DMS114 treated with DMSO at 0.1 percent for 48 hours (cell line): Measurements from ENCODE around the gene C1orf53.
"Not testable (repeated sequence)": the region's sequence is repeated elsewhere in the genome, so short reads cannot be mapped to it uniquely, and the experiment has no call there.

Experiments used
- DNase-seq: peaks from one replicate; lab custom pipeline; 2025; ENCODE audit not compliant: unreplicated experiment; lab: John Stamatoyannopoulos, UW

The C1orf53 gene

DNA sequence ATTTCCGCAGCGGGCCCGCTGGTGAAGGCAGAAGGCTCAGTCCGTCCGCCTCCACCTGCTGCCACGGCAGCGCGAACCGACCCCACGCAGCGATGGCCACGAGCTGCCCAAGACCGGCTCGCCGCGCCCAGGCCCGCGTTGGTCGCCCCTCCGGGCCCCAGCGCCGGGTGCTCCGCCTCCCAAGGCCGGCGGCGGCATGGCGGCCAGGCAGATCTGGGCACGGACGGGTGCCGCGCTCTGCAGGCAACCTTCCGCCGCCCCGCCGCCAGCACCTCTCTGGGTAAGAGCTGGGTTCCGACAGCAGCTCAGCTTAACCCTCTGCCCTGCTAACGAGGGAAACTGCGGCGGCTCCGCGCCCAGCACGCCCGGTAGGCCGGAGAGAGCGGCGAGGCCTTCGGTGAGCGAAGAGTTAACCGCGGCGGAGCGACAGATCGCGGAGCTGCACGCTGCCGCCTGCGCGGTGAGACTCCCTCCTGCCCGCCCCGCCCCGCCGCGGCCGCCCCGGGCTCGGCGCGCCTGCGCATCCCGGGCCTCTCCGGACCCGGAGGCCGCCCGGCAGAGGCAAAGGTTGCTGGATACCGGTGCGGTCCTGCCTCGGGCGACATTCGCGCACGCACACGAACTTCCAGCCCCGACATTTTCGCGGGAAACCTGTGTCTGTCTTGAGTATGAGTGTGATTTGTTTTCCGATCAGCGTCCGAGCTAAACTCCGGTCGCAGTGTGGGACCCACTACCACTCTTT is at the start of gene C1orf53:
C1orf53 (plus strand) TSS at position 177 of the 742 bp plus-strand sequence; CDS start at position 197, 20 bp downstream.
- DNase-seq: peak; percentile 68

DNA sequence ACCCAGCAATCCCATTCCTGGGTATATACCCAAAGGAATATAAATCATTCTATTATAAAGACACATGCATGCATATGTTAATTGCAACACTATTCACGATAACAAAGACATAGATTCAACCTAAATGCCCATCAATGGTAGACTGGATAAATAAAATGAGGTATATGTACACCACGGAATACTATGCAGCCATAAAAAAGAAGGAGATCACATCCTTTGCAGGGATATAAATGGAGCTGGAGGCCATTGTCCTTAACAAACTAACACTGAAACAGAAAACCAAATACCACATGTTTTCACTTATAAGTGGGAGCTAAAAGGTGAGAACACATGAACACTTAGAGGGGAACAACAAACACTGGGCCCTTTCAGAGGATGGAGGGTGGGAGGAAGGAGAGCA is 46.7 kb upstream of the C1orf53 start:
- not testable (repeated sequence) for DNase-seq

DNA sequence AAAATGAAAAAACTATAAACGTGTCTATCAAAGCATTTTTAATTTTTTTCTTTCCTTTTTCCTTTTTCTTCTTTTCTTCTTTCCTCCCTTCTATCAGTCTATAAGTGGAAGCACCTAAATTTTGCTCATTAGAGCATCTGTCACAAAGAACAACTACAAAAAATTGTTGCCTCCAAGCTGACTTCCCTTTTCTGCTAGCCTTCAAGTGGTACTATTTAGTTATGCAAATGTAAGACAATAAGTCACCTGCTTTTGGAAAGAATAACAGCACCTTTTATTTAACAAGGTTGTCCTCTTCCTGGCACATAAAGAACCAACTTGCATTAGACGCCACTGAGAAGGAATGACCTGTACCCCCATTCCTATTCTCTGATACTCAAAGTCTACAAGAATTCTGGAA is 45.0 kb upstream of the C1orf53 start:
- DNase-seq: no peak

DNA sequence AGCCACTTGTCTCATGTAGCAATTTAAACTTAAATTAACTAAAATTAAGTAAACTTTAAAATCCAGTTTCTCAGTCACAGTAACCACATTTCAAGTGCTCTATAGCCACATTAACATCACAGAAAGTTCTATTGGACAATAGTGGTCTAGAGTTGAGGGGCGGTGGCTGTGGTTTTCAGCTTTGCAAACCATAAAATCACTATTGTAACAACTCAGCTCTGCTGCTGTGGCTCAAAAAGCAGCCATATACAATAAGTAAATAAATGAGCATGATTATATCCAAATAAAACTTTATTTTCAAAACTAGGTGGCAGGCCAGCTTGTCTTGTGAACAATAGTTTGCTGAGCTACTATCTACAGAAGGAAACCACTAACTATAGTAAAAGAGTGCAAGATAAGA is 43.4 kb upstream of the C1orf53 start:
- DNase-seq: no peak

DNA sequence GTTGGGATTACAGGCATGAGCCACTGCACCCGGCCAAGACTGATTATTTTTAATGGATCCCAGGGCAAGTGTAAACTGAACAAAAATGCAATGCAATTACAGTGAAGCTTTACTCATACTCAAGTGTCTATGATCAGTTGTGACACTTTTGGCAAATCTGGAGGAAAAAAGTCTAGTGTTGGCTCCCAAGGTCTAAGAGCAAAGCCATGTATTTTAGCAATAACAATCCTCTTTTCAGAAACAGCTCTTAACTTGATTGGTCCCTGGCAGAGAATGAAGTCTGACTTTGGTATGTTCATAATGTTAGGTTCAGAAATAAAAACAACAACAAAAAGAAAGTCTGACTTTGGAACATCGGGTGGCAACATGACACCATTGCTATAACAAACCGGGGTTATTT is 40.2 kb upstream of the C1orf53 start:
- no peak for DNase-seq

DNA sequence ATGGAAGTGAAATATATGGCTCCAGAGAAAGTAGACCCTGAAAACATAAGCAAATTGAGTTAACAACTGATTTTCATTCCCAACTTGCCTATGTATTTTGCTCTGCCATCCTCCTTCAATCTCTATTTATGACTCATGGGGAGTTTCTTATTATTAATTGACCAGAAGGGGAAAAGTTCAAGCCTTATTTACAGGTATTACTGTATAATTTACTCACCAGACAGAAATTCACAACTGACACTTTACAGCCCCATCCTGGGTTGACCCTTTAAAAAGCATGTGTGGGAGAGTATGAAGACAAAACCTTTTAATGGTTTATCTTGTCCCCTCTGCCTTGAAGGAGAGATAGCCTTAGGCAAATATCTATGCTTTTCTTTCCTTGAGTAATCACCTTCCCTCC is 39.8 kb upstream of the C1orf53 start:
- DNase-seq: no peak

DNA sequence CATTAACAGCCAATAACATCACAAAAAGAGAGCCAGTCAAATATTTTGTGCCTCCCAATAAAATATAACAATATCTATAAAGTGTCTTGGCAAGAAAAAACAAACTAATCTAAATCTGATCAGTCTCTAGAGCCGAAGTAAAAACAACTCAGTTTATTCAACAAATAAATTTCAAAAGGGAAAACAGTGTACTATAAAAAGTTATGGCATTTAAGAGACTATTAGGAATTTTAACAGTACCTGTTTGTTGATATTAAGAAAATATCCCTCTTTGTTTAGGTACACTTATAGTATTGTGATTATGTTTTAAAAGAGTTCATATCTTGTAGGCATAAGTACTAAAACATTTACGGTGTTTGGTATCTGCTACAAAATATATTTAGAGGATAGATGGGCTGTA is 36.6 kb upstream of the C1orf53 start:
- no peak for DNase-seq

DNA sequence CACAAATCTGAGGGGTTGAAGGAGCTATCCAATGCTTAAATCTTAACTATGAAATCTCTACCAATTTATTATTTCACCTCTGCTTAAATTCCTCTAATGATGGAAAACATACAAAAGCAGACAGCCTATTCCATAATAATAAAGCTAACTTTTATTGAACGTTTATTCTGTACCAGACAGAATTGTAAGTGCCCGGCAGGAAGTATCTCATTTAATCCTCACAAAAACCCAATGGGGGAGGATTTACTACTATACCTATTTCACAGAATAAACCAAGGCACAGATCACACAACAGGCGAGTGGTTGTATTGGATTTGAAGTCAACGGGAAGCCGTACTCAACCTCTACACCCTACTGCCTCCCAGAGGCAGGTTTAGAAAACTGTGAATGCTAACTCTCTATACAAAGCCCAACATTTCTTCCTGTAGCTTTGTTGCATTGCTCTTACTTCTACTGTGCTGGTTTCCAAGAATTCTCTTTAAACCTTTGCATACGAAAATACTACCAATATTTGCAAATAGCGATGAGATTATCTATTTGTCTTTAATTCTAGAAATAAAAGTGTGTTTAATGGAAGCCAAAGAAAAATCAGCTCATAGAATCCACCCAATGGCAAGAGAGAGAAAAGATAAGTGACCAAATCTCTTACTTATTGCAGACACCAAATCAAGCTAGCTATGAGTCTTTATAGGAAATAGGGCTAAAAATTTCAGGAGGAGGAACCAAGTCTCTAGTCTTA is 33.5 kb upstream of the C1orf53 start:
- peak; percentile 7 for DNase-seq

DNA sequence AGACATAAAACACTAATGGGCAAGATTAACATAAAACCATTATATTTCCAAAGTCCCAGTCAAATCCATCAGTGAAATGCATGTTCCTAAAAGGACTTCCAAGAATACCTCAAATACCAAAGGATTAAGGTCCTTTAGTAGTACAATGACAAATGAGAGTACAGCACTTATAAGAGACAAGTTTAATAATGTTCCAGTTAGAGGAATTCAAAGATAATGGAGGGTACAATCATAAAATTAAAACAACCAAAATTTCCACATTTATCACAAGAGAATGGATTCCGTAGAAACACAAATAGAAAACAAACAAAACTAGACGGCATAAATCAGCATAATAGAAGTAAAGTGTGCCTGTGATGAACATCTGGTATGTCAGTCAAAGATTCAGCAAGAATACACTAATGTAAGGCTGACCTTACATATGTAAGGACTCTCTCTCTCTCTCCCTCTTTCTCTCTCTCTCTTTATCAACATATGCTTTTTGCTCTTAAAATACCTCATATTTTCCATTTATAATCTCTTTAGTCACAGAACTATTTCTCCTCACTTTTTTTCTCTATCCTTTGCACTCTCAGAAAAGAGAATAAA is 32.8 kb upstream of the C1orf53 start:
- no peak for DNase-seq

DNA sequence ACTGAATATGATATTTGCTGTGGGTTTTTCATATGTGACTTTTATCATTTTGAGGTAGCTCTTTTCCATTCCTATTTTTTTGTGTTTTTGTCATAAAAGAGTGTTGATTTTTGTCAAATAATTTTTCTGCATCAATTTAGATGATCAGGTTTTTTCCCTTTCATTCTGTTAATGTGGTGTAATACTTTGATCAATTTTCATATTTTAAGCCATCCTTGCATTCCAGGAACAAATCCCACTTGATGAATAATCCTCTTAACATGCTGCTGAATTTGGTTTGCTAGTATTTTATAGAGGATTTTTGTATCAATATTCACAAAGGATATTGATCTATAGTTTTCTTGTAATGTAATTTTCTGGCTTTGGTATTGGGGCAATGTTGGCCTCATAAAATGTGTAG is 25.5 kb upstream of the C1orf53 start:
- DNase-seq: no peak

DNA sequence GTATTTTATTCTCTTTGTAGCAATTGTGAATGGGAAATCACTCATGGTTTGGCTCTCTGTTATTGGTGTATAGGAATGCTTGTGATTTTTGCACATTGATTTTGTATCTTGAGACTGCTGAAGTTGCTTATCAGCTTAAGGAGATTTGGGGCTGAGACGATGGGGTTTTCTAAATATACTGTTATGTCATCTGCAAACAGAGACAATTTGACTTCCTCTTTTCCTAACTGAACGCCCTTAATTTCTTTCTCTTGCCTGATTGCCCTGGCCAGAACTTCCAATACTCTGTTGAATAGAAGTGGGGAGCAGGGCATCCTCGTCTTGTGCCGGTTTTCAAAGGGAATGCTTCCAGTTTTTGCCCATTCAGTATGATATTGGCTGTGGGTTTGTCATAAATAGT is 22.0 kb upstream of the C1orf53 start:
- not testable (repeated sequence) for DNase-seq

DNA sequence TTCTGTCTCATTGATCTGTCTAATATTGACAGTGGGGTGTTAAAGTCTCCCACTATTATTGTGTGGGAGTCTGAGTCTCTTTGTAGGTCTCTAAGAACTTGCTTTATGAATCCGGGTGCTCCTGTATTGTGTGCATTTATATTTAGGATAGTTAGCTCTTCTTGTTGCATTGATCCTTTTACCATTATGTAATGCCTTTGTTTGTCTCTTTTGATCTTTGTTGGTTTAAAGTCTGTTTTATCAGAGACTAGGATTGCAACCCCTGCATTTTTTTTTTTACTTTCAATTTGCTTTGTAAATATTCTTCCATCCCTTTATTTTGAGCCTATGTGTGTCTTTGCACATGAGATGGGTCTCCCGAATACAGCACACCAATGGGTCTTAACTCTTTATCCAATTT is 20.2 kb upstream of the C1orf53 start:
- not testable (repeated sequence) for DNase-seq

DNA sequence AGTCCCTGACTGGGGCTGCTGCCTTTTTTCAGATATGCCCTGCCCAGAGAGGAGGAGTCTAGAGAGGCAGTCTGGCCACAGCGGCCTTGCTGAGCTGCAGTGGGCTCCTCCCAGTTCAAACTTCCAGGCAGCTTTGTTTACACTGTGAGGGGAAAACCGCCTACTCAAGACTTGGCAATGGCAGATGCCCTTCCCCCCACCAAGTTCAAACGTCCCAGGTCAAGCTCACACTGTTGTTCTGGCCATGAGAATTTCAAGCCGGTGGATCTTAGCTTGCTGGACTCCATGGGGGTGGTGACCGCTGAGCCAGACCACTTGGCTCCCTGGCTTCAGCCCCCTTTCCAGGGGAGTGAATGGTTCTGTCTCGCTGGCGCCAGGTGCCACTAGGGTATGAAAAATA is 18.3 kb upstream of the C1orf53 start:
- DNase-seq: no peak

DNA sequence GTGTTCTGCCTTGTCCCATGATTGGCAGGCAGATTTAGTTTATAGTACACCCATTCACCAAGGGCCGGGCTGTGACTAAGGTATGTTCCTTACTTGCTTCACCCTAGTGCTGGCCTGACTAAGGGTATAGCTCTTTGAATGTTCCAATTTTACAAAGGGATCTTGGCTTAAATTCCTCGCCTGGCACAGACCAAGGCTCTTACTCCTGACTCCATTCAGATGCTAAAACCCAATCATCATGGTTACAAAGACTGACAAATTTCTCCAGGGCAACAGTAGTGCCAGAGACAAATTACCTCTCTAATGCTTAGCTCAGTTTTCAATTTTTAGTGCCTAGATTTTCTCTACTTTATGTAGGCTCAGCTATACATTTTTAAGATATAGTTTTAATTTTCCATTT is 11.5 kb upstream of the C1orf53 start:
- no peak for DNase-seq

DNA sequence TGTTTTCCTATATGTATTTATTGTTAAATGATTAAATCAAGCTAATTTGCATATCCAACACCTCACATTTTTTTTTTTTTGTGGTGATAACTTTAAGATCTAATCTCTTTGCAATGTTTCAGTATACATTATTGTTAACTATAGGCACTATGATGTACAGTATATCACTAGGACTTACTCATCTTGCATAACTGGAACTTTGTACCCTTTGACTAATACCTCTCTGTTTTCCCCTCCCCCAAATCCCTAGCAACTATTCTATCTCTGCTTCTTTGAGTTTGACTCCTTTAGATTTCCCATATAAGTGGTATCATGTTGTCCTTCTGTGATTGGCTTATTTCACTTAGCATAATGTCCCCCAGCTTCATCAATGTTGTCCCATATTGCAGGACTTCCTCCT is 9.7 kb upstream of the C1orf53 start:
- no peak for DNase-seq

DNA sequence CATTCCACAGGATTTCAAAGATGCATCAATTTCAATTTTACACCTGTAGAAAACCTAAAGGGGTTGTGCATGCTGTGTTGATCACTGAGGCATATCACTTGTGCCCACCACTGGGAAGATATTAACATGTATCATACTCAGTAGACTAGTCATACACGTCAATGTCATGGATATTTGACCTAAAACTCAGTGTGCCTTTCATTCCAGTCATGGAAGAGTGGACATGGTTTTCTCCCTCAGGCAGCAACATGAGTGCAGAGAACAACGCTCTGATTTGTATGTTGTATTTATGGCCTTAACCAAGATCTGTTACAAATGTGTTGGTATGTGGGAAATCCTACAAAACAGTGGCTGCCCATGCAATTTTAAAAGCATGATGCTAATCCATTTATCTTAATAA is 6.1 kb upstream of the C1orf53 start:
- DNase-seq: no peak

DNA sequence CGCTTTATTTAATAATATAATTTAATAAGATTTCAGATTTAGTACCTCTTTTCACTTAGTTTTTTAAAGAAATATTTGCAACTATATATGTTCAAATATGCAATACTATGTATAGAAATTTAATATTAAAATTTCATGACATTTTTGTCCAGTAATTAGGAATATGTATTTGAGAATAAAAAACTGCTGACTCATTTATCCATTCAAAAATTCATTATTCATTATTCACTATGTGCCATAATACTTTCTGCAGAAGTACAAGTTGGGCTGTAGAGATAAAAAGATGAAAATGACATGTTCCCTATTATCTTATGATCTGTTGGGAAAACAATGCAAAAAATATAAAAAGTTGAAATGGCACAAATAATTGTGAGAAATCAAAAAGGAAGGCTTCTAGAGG is 3.4 kb upstream of the C1orf53 start:
- no peak for DNase-seq

DNA sequence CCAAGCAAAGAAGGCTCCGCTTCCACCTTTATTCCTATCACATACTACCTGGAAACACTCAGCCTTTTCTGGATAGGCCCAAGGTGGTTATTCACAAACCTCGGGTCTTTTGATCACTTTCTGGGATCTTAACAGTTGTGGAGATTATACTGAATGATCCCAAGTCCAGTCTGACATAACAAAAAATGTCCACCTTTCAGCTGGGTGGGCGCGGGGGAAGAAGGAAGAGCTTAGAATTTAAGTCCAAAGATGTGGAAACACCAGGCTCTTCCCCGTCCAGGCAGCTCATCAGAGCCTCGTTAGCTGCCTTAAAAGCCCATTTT is 338 bp upstream of the C1orf53 start:
- no peak for DNase-seq

DNA sequence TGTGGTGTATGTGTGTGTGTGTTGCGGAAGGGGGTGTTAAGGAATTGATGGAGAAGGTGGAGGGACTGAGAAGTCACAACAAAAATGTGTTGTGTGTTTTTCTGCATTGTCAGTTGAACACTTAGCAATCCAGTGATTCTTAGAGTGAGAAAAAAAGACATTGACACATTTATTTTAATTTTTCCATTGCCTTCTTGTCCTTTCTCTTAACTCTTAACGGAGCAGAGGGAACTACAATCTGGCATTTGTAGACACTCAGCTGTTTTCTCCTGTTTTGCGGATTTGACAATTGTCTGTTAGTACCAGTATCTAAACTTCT is 725 bp downstream of the C1orf53 start:
- no peak for DNase-seq

DNA sequence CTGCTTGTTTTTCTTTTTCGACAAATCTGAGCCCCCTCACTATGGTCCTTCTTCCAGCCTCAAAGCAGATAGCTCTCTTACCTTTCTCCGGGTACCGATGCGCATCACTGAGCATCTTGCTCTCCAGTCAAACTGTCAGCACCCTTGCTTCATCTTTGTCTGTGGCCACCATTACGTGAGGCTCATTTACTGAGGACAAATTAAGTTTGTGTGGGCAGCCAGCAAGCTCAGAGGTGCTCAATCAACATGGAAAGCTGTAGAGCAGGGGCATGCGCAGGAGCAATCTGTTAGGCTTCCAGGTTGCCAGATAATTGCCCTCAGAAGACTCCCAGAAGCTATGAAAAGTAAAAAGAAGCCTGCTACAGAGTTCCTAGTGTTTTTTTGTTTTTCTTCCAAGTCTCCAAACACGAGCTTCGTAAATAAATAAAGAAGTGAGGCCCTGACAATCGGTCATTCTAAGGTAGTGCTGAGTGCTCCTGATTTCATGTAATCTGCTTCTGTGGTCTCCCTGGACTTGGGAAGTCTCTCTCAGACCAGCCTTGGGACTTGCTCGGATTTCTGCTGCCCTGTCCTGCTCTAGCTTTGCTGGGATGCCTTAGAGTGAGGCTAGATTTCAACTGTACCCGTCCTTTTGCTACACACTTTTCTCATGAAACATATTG is 1.8 kb downstream of the C1orf53 start:
- no peak for DNase-seq

DNA sequence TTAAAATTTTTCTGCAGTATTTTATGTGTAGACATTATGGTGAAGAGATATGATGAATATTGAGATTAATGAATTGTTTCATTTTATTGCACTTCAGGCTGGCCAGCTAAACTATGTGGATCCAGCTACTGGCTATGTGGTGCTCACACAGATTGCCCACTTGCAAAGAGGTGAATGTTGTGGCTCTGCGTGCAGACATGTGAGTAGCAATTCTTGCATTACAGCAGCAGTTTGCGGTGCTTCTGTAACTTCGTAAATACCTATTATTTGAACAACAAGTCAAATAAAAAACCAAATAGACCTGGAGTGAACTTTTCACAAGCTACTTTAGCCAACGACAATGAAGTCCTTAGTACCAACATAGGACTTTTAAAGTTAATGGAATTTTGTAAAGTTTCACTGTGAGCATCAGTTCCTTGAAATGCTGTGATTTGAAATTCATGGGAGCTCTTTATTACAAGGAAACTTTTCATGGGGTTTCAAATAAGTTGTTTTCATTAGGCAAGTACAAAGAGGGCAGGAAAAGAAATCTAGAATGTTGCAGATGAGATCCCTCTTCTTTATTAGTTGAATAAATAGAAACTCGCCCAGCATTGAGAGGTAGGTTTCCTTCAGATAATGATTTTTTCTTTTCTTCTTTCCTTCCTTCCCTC is 3.4 kb downstream of the C1orf53 start:
- no peak for DNase-seq
